ENCODE data around the gene UNC13B. TPM values are rescaled to one million over a fixed set of nuclear protein-coding genes. Genes with fewer than 3 reads are reported as not detected.

UNC13B gene
- total RNA-seq, 2 donors from 2014 or later = 20.2 to 29.3 TPM

GRCh38 chr9:35432076-35432475, 270.3 kb downstream of the UNC13B start:
- Histone ChIP-seq H3K9me3 (no peaks in the 10 kb centered on the region), H3K27me3 (no peaks in the 10 kb centered on the region), H3K4me1 (no peaks in the 10 kb centered on the region), H3K36me3 (replicated peaks in 1 of 2; ENCODE audit: insufficient read depth in 1 of 2, low read depth in 2 of 2) (no peaks in the 10 kb centered on the region), H3K4me3 (no peak overlapping the region), H3K27ac (no peak overlapping the region)
- no peak for TF ChIP-seq POLR2A (IDR thresholded peaks at IDR 0.05)
- no peak for TF ChIP-seq CTCF (IDR thresholded peaks at IDR 0.05)
- WGBS, 2 donors = 87 to 91% methylated on average over 2 of the region's 2 CpGs
- intact Hi-C loops (cut with DNase I) = no loop called here
- DNase-seq (no peak), ATAC-seq (no peak)

- DNase-seq (no peak), ATAC-seq (no peak)
- Histone ChIP-seq H3K36me3 (replicated peaks in 1 of 2; ENCODE audit: insufficient read depth in 1 of 2, low read depth in 2 of 2) (no peaks in the 10 kb centered on the region), H3K4me1 (no peaks in the 10 kb centered on the region), H3K9me3 (no peaks in the 10 kb centered on the region), H3K4me3 (no peak overlapping the region), H3K27me3 (no peaks in the 10 kb centered on the region), H3K27ac (no peak overlapping the region)
- intact Hi-C loops (cut with DNase I) = no loop called here
- no peak for TF ChIP-seq POLR2A (IDR thresholded peaks at IDR 0.05)
- no peak for TF ChIP-seq CTCF (IDR thresholded peaks at IDR 0.05)
- 44 to 45% methylated on average over 1 of the region's 1 CpG for WGBS, 2 donors
Measured at GRCh38 chr9:35436933-35437332, 275.1 kb downstream of the UNC13B start.

- Histone ChIP-seq H3K27me3 (no peaks in the 10 kb centered on the region), H3K36me3 (replicated peaks in 1 of 2; ENCODE audit: insufficient read depth in 1 of 2, low read depth in 2 of 2) (no peaks in the 10 kb centered on the region), H3K4me3 (no peak overlapping the region), H3K4me1 (no peaks in the 10 kb centered on the region), H3K9me3 (no peaks in the 10 kb centered on the region), H3K27ac (no peak overlapping the region)
- 85 to 93% methylated on average over 3 of the region's 3 CpGs for WGBS, 2 donors
- TF ChIP-seq POLR2A (IDR thresholded peaks at IDR 0.05) (no peak), CTCF (IDR thresholded peaks at IDR 0.05) (no peak)
- DNase-seq (no peak), ATAC-seq (no peak)
- intact Hi-C loops (cut with DNase I) = no loop called here
Measured at GRCh38 chr9:35446012-35446411, 284.2 kb downstream of the UNC13B start.

- ATAC-seq = no peak
- intact Hi-C loops (cut with DNase I) = no loop called here
- Histone ChIP-seq H3K9me3 (peaks cover 0 to 2% (median 0%) of the 10 kb centered on the region in 3 donors), H3K4me1 (no peaks in the 10 kb centered on the region), H3K27ac (no peak overlapping the region), H3K36me3 (replicated peaks in 1 of 2; ENCODE audit: insufficient read depth in 1 of 2, low read depth in 2 of 2) (no peaks in the 10 kb centered on the region), H3K27me3 (no peaks in the 10 kb centered on the region), H3K4me3 (no peak overlapping the region)
- TF ChIP-seq POLR2A (IDR thresholded peaks at IDR 0.05) (no peak), CTCF (IDR thresholded peaks at IDR 0.05) (no peak)
- 80 to 100% methylated on average over 1 of the region's 1 CpG for WGBS, 2 donors
- DNase-seq = no peak
Measured at GRCh38 chr9:35448496-35448895, 286.7 kb downstream of the UNC13B start.

GRCh38 chr9:35452481-35452880, 290.7 kb downstream of the UNC13B start:
- intact Hi-C loops (cut with DNase I) = loop anchor here (10.0 kb wide), 1 partner anchor 168 kb away; no protein-coding TSS in a partner anchor
- no peak for TF ChIP-seq CTCF (IDR thresholded peaks at IDR 0.05)
- H3K9me3 ChIP-seq = peaks cover 0 to 2% (median 0%) of the 10 kb centered on the region in 3 donors
- no peaks in the 10 kb centered on the region for H3K4me1 ChIP-seq
- H3K27me3 ChIP-seq = no peaks in the 10 kb centered on the region
- DNase-seq (no peak), ATAC-seq (no peak)
- H3K4me3 ChIP-seq = no peak overlapping the region
- no peak overlapping the region for H3K27ac ChIP-seq
- no peaks in the 10 kb centered on the region for H3K36me3 ChIP-seq (replicated peaks in 1 of 2; ENCODE audit: insufficient read depth in 1 of 2, low read depth in 2 of 2)
- 80 to 88% methylated on average over 2 of the region's 2 CpGs for WGBS, 2 donors

All from body of pancreas (tissue), 4 donors.